Adrenal gland (tissue), 19 donors: ENCODE measurements around the gene MRPS2. TPM values are rescaled to one million over a fixed set of nuclear protein-coding genes. Genes with fewer than 3 reads are reported as not detected.
"Not testable (repeated sequence)": the region's sequence is repeated elsewhere in the genome, so short reads cannot be mapped to it uniquely, and the experiment has no call there.

Experiments used
- DNase-seq, 7 donors: peaks; one replicate each; pipeline ENCODE4 v3.0.0-alpha.2; 2019 to 2020
- H3K27ac ChIP-seq, 5 donors: fragments of 200-600 bp; sonication (generic) in 4 of 5; 1 replicate in 3 of 5; 2 replicates in 2 of 5; pipeline versions ENCODE4 v1.5.1 to v1.8.0; 2016 to 2020; ENCODE audit warnings: mild to moderate bottlenecking in 1 of 5
- H3K27me3 ChIP-seq: fragments of 200-600 bp; 2 replicates; pipeline ENCODE4 v1.8.0; 2021
- H3K36me3 ChIP-seq, 2 donors: fragments of 200-600 bp; replicated peaks in 1 of 2; 1 replicate in 1 of 2; 2 replicates in 1 of 2; pipeline versions ENCODE4 v1.5.1 to v1.8.0; 2018 to 2022
- H3K4me1 ChIP-seq, 2 donors: fragments of 200-600 bp; replicated peaks in 1 of 2; 1 replicate in 1 of 2; 2 replicates in 1 of 2; pipeline versions ENCODE4 v1.5.1 to v1.8.0; 2018 to 2021
- H3K4me3 ChIP-seq, 4 donors: fragments of 200-600 bp; sonication (generic) in 3 of 4; one replicate each; pipeline ENCODE4 v1.5.1; 2016 to 2018
- H3K9me3 ChIP-seq, 3 donors: fragments of 200-600 bp; sonication (generic) in 1 of 3; replicated peaks in 1 of 3; 1 replicate in 2 of 3; 2 replicates in 1 of 3; pipeline versions ENCODE4 v1.5.1 to v1.8.0; 2016 to 2021
- CTCF ChIP-seq, 6 experiments: fragments of 450-650 bp in 4 of 6; fragments of 200-600 bp in 2 of 6; sonication (generic) in 1 of 6; IDR thresholded peaks; 1 replicate in 5 of 6; 2 replicates in 1 of 6; pipeline versions ENCODE4 v1.5.1 to v1.8.0; 2016 to 2021; ENCODE audit warnings: antibody characterized with exemption in 6 of 6, mild to moderate bottlenecking in 2 of 6, moderate library complexity in 1 of 6
- POLR2A ChIP-seq, 2 donors: fragments of 450-650 bp; IDR thresholded peaks; one replicate each; pipeline ENCODE4 v1.6.1; 2017; ENCODE audit warnings: antibody characterized with exemption in 2 of 2, mild to moderate bottlenecking in 2 of 2, moderate library complexity in 1 of 2
- WGBS, 4 donors: extraction: QIAGEN DNeasy Blood & Tissue Kit in 2 of 4; methylation state at CpG; one replicate each; pipeline versions ENCODE4 v1.1.5 to v1.1.7; 2013 to 2017; 5-methylcytosine and 5-hydroxymethylcytosine counted together
- intact Hi-C, 2 donors: fragments of 100-400 bp; cut with DNase I; formaldehyde crosslinking; loops; one replicate each; pipeline versions ENCODE4 v1.14.1 to v1.15.0; 2022 to 2023
- long read RNA-seq, 10 donors: library from polyadenylated mRNA in 3 of 10; unstranded in 2 of 10; stranded (forward) in 1 of 10; transcript quantifications; one replicate each; pipeline ENCODE4 v2.0.0 and lab custom pipeline, GENCODE V29; 2021 to 2026
- polyA plus RNA-seq, 3 donors: library from polyadenylated mRNA; stranded (reverse); fragments of 200-250 nt in 2 of 3; fragments of 350-450 nt in 1 of 3; fragmentation: Illumina TruSeq in 1 of 3; extraction: RNeasy Lipid Tissue Mini Kit (QIAGEN cat#74804) in 1 of 3; gene quantifications; one replicate each; pipeline ENCODE4 v1.2.3, GENCODE V29; 2013 to 2014
- total RNA-seq, 9 donors: library from RNA; depleted of rRNA in 4 of 9; stranded (reverse); fragments of >200 nt in 4 of 9; fragments of 120-200 nt in 1 of 9; fragmentation: NEBNext Ultra II Directional in 1 of 9; extraction: Animal tissue kit (Norgen Biotek cat#: 25700) in 1 of 9; gene quantifications; one replicate each; pipeline versions ENCODE4 v1.1.0 to v1.2.4, GENCODE V29; 2013 to 2023
- donor health status: healthy with polysubstance abuse.
- donor health status: Bipolar disorder and iron deficiency.
- donor health status: DM: yes; HTN: yes; CAD: no.
- donor health status: DM: no; HTN: no; CAD: no.
- donor health status: DM: no; HTN: no; CAD: no.
- donor health status: DM: yes; HTN: yes; CAD: no.

Gene MRPS2
- 10 to 100 TPM; 43.7 to 84.1 (median 60.2) TPM for total RNA-seq
- polyA plus RNA-seq, result 10 to 100 TPM; 31.8 to 62.0 (median 52.0) TPM
- long read RNA-seq, donor 1, transcript MRPS2-201 (4 exons, 1,510 nt), result major isoform, 50 of 53 reads
- long read RNA-seq, donor 1, partial matches to known transcripts, result 0 of 53 reads
- long read RNA-seq, donor 1, other reads (novel, unspliced or antisense), result 0 of 53 reads
- long read RNA-seq, donor 2, transcript MRPS2-201 (4 exons, 1,510 nt), result major isoform, 33 of 34 reads
- long read RNA-seq, donor 2, partial matches to known transcripts, result 0 of 34 reads
- long read RNA-seq, donor 2, other reads (novel, unspliced or antisense), result 0 of 34 reads
- long read RNA-seq, donor 3, transcript MRPS2-201 (4 exons, 1,510 nt), result major isoform, 18 of 42 reads
- long read RNA-seq, donor 3, partial matches to known transcripts, result 22 of 42 reads
- long read RNA-seq, donor 3, other reads (novel, unspliced or antisense), result 0 of 42 reads
- long read RNA-seq, donor 4, transcript MRPS2-201 (4 exons, 1,510 nt), result major isoform, 80 of 86 reads
- long read RNA-seq, donor 4, partial matches to known transcripts, result 1 of 86 reads
- long read RNA-seq, donor 4, other reads (novel, unspliced or antisense), result 4 of 86 reads
- long read RNA-seq, donor 5, transcript MRPS2-201 (4 exons, 1,510 nt), result major isoform, 129 of 142 reads
- long read RNA-seq, donor 5, partial matches to known transcripts, result 2 of 142 reads
- long read RNA-seq, donor 5, other reads (novel, unspliced or antisense), result 5 of 142 reads
- long read RNA-seq, donor 6, transcript MRPS2-201 (4 exons, 1,510 nt), result major isoform, 37 of 40 reads
- long read RNA-seq, donor 6, partial matches to known transcripts, result 0 of 40 reads
- long read RNA-seq, donor 6, other reads (novel, unspliced or antisense), result 3 of 40 reads
- long read RNA-seq, donor 7, transcript MRPS2-203 (3 exons, 810 nt), result minor isoform, 5 of 25 reads
- long read RNA-seq, donor 7, transcript MRPS2-201 (4 exons, 1,510 nt), result major isoform, 20 of 25 reads
- long read RNA-seq, donor 7, partial matches to known transcripts, result 0 of 25 reads
- long read RNA-seq, donor 7, other reads (novel, unspliced or antisense), result 0 of 25 reads
- long read RNA-seq, donor 8, transcript MRPS2-201 (4 exons, 1,510 nt), result major isoform, 50 of 51 reads
- long read RNA-seq, donor 8, partial matches to known transcripts, result 0 of 51 reads
- long read RNA-seq, donor 8, other reads (novel, unspliced or antisense), result 0 of 51 reads
- long read RNA-seq, donor 9, transcript MRPS2-201 (4 exons, 1,510 nt), result major isoform, 33 of 34 reads
- long read RNA-seq, donor 9, partial matches to known transcripts, result 0 of 34 reads
- long read RNA-seq, donor 9, other reads (novel, unspliced or antisense), result 0 of 34 reads
- long read RNA-seq, donor 10, transcript MRPS2-201 (4 exons, 1,510 nt), result major isoform, 20 of 35 reads
- long read RNA-seq, donor 10, partial matches to known transcripts, result 11 of 35 reads
- long read RNA-seq, donor 10, other reads (novel, unspliced or antisense), result 0 of 35 reads

GRCh38 chr9:135500525-135501260 lies at the start of gene MRPS2:
Gene MRPS2 (plus strand): TSS chr9:135500682. CDS start chr9:135500711, 29 bp downstream.
- DNase-seq, result peak; percentile 87 to 90 (median 89)
- WGBS, 4 donors, result 0 to 1% (median 1%) methylated on average over 32 to 92 of the region's 92 CpGs; no CpG with 5 or more reads in 1 of the 4 donors
- Histone ChIP-seq H3K9me3 (no peaks in the 10 kb centered on the region), H3K27ac (peak within 1 kb of the TSS in 4 of 5 donors; percentile 54 to 87 (median 72)), H3K36me3 (peaks cover 0 to 26% of the 10 kb centered on the region in 2 donors), H3K4me3 (peak within 1 kb of the TSS; percentile 67 to 91 (median 88)), H3K27me3 (no peaks in the 10 kb centered on the region), H3K4me1 (peaks cover 18% of the 10 kb centered on the region in 2 donors)
- TF ChIP-seq CTCF (IDR thresholded peaks at IDR 0.05) (peak; percentile 59 to 91 (median 81)), POLR2A (IDR thresholded peaks at IDR 0.05) (peak in 1 of 2 donors; percentile 54)
- intact Hi-C loops, result no loop called here

- Histone ChIP-seq H3K4me3 (no peak overlapping the region), H3K27me3 (no peaks in the 10 kb centered on the region), H3K9me3 (no peaks in the 10 kb centered on the region), H3K27ac (no peak overlapping the region), H3K36me3 (no peaks in the 10 kb centered on the region), H3K4me1 (no peaks in the 10 kb centered on the region)
- DNase-seq, result peak in 1 of 7 donors; percentile 18
- TF ChIP-seq CTCF (IDR thresholded peaks at IDR 0.05) (no peak), POLR2A (IDR thresholded peaks at IDR 0.05) (no peak)
- intact Hi-C loops, result no loop called here
- WGBS, 4 donors, result 84 to 90% (median 89%) methylated on average over 10 of the region's 10 CpGs
Measured at GRCh38 chr9:135450956-135451355, 49.5 kb upstream of the MRPS2 start.

- WGBS, 4 donors, result 73 to 83% (median 82%) methylated on average over 7 of the region's 7 CpGs
- H3K36me3 ChIP-seq, H3K27ac ChIP-seq, H3K9me3 ChIP-seq, H3K27me3 ChIP-seq, H3K4me3 ChIP-seq, intact Hi-C loops, H3K4me1 ChIP-seq: not testable (repeated sequence)
- DNase-seq, result peak in 1 of 7 donors; percentile 4
Measured at GRCh38 chr9:135451909-135452308, 48.6 kb upstream of the MRPS2 start.

GRCh38 chr9:135454737-135455136 lies 45.7 kb upstream of the MRPS2 start:
- Histone ChIP-seq H3K9me3 (no peaks in the 10 kb centered on the region), H3K36me3 (no peaks in the 10 kb centered on the region), H3K4me1 (no peaks in the 10 kb centered on the region), H3K27ac (no peak overlapping the region), H3K4me3 (no peak overlapping the region), H3K27me3 (no peaks in the 10 kb centered on the region)
- TF ChIP-seq POLR2A (IDR thresholded peaks at IDR 0.05) (no peak), CTCF (IDR thresholded peaks at IDR 0.05) (no peak)
- 68 to 91% (median 82%) methylated on average over 5 of the region's 5 CpGs for WGBS, 4 donors
- intact Hi-C loops, result no loop called here
- no peak for DNase-seq
